ENCODE data around the gene SPINT3. TPM values are rescaled to one million over a fixed set of nuclear protein-coding genes. Genes with fewer than 3 reads are reported as not detected.

Gene SPINT3
- not detected in 2 replicates for total RNA-seq

GRCh38 chr20:45515147-45515913, at the start of gene SPINT3:
Gene SPINT3, minus strand, starts transcription at chr20:45515622. Its CDS starts 14 bp downstream, at chr20:45515608.

GRCh38 chr20:45547206-45547770, 31.9 kb upstream of the SPINT3 start, which contains the start of gene EPPIN:
Gene EPPIN, minus strand, starts transcription at chr20:45547401. Its CDS starts 44 bp downstream, at chr20:45547357.

GRCh38 chr20:45539382-45539781, 24.0 kb upstream of the SPINT3 start, which contains the start of gene WFDC6:
Gene WFDC6, minus strand, starts transcription at chr20:45539482. Its CDS starts 75 bp downstream, at chr20:45539407.

GRCh38 chr20:45469336-45470261, 45.8 kb downstream of the SPINT3 start, which contains the start of gene WFDC2:
Gene WFDC2, plus strand, starts transcription at chr20:45469753. Its CDS starts 29 bp downstream, at chr20:45469782.

Other genes starting within 250 kb of the SPINT3 start
- not detected in 2 replicates for gene RBPJL, start 208.8 kb downstream of the SPINT3 start, total RNA-seq
- 0.19 TPM in 1 of 2 replicates, not detected in the other for gene MATN4, start 207.3 kb downstream of the SPINT3 start, total RNA-seq
- 102 and 106 TPM in 2 replicates for gene SDC4, start 167.2 kb downstream of the SPINT3 start, total RNA-seq
- gene SYS1, start 152.5 kb downstream of the SPINT3 start, total RNA-seq, result 26.8 and 29.9 TPM in 2 replicates
- under 0.01 TPM in 1 of 2 replicates, not detected in the other for gene TP53TG5, start 137.3 kb downstream of the SPINT3 start, total RNA-seq
- 1.4 and 3.5 TPM in 2 replicates for gene DBNDD2, start 107.3 kb downstream of the SPINT3 start, total RNA-seq
- gene PIGT, start 99.5 kb downstream of the SPINT3 start, total RNA-seq, result 11.9 and 24.0 TPM in 2 replicates
- not detected in 2 replicates for gene WFDC2, start 45.9 kb downstream of the SPINT3 start, total RNA-seq
- gene WFDC6, start 23.9 kb upstream of the SPINT3 start, total RNA-seq, result not detected in 2 replicates
- not detected in 2 replicates for gene EPPIN, start 31.8 kb upstream of the SPINT3 start, total RNA-seq
- gene WFDC8, start 63.7 kb upstream of the SPINT3 start, total RNA-seq, result not detected in 2 replicates
- not detected in 2 replicates for gene WFDC10A, start 114.1 kb upstream of the SPINT3 start, total RNA-seq
- not detected in 2 replicates for gene WFDC9, start 115.7 kb upstream of the SPINT3 start, total RNA-seq
- gene WFDC11, start 154.6 kb upstream of the SPINT3 start, total RNA-seq, result not detected in 2 replicates
- not detected in 2 replicates for gene WFDC13, start 186.4 kb upstream of the SPINT3 start, total RNA-seq
- not detected in 2 replicates for gene WFDC10B, start 189.4 kb upstream of the SPINT3 start, total RNA-seq
- gene SPINT4, start 206.7 kb upstream of the SPINT3 start, total RNA-seq, result not detected in 2 replicates

Data from regular cardiac myocyte (primary cell).